Glutamatergic neuron (in vitro differentiated cells): Measurements from ENCODE around the gene CCT6B. TPM values are rescaled to one million over a fixed set of nuclear protein-coding genes. Genes with fewer than 3 reads are reported as not detected.
"Not testable (repeated sequence)": the region's sequence is repeated elsewhere in the genome, so short reads cannot be mapped to it uniquely, and the experiment has no call there.

Experiments
- DNase-seq: peaks from one replicate; pipeline ENCODE4 v3.0.0; 2022
- H3K27ac Mint-ChIP-seq: one replicate; pipeline ENCODE4 v1.8.0; 2020; ENCODE audit warnings: mild to moderate bottlenecking, mixed read lengths, inconsistent platforms; ENCODE audit not compliant: unreplicated experiment
- H3K27me3 Mint-ChIP-seq: one replicate; pipeline ENCODE4 v1.8.0; 2020; ENCODE audit warnings: mild to moderate bottlenecking, moderate library complexity, mixed read lengths, inconsistent platforms; ENCODE audit not compliant: unreplicated experiment
- H3K36me3 Mint-ChIP-seq: one replicate; pipeline ENCODE4 v1.8.0; 2020; ENCODE audit warnings: mild to moderate bottlenecking, mixed read lengths, inconsistent platforms; ENCODE audit not compliant: unreplicated experiment
- H3K4me1 Mint-ChIP-seq: one replicate; pipeline ENCODE4 v1.8.0; 2020; ENCODE audit warnings: mild to moderate bottlenecking, low read depth, mixed read lengths, inconsistent platforms; ENCODE audit not compliant: unreplicated experiment
- H3K4me3 Mint-ChIP-seq: one replicate; pipeline ENCODE4 v1.8.0; 2020; ENCODE audit warnings: mild to moderate bottlenecking, mixed read lengths, inconsistent platforms; ENCODE audit not compliant: unreplicated experiment
- H3K9me3 Mint-ChIP-seq: one replicate; pipeline ENCODE4 v1.8.0; 2020; ENCODE audit warnings: mild to moderate bottlenecking, moderate library complexity, mixed read lengths, inconsistent platforms; ENCODE audit not compliant: unreplicated experiment
- CTCF ChIP-seq: fragments of 200-600 bp; sonication (generic); IDR thresholded peaks from one replicate; pipeline ENCODE4 v1.5.0; 2021; ENCODE audit not compliant: partially characterized antibody, unreplicated experiment
- total RNA-seq: library from RNA; stranded (reverse); fragmentation: NEBNext Ultra II Directional; extraction: Animal tissue kit (Norgen Biotek cat#: 25700); gene quantifications from one replicate; pipeline ENCODE4 v1.2.1, GENCODE V29; 2021; ENCODE audit not compliant: unreplicated experiment

Gene CCT6B
- total RNA-seq, 1 donor from 2014 or later, result 2.4 TPM

- no peak for DNase-seq
- peaks cover 12% of the 10 kb centered on the region for H3K4me1 Mint-ChIP-seq
- no peaks in the 10 kb centered on the region for H3K9me3 Mint-ChIP-seq
- TF ChIP-seq CTCF, result no peak
- H3K4me3 Mint-ChIP-seq, result no peak overlapping the region
- no peaks in the 10 kb centered on the region for H3K36me3 Mint-ChIP-seq
- peaks cover 9% of the 10 kb centered on the region for H3K27me3 Mint-ChIP-seq
- H3K27ac Mint-ChIP-seq, result no peak overlapping the region
These were observed 42.5 kb upstream of the CCT6B start for GRCh38 chr17:35003778-35004177.

- Mint-ChIP-seq H3K27me3 (peaks cover 9% of the 10 kb centered on the region), H3K4me3 (no peak overlapping the region), H3K9me3 (no peaks in the 10 kb centered on the region), H3K36me3 (no peaks in the 10 kb centered on the region), H3K4me1 (peaks cover 10% of the 10 kb centered on the region), H3K27ac (no peak overlapping the region)
- DNase-seq, result no peak
- no peak for TF ChIP-seq CTCF
These were observed 41.8 kb upstream of the CCT6B start for GRCh38 chr17:35002876-35003551.

- Mint-ChIP-seq H3K4me3 (no peak overlapping the region), H3K27me3 (peaks cover 2% of the 10 kb centered on the region), H3K36me3 (no peaks in the 10 kb centered on the region), H3K4me1 (peaks cover 4% of the 10 kb centered on the region), H3K27ac (no peak overlapping the region), H3K9me3 (no peaks in the 10 kb centered on the region)
- no peak for DNase-seq
- no peak for TF ChIP-seq CTCF
These were observed 40.3 kb upstream of the CCT6B start for GRCh38 chr17:35001549-35001948.

GRCh38 chr17:35000965-35001364 is 39.7 kb upstream of the CCT6B start:
- H3K36me3 Mint-ChIP-seq, DNase-seq: not testable (repeated sequence)

GRCh38 chr17:34999456-34999855 is 38.2 kb upstream of the CCT6B start:
- Mint-ChIP-seq H3K9me3 (no peaks in the 10 kb centered on the region), H3K27ac (no peak overlapping the region), H3K27me3 (peaks cover 2% of the 10 kb centered on the region), H3K36me3 (no peaks in the 10 kb centered on the region), H3K4me1 (peaks cover 8% of the 10 kb centered on the region), H3K4me3 (no peak overlapping the region)
- TF ChIP-seq CTCF, result no peak
- no peak for DNase-seq

More at GRCh38 chr17:35000965-35001364, 39.7 kb upstream of the CCT6B start:
- H3K4me1 Mint-ChIP-seq, H3K27me3 Mint-ChIP-seq, H3K4me3 Mint-ChIP-seq, H3K9me3 Mint-ChIP-seq, H3K27ac Mint-ChIP-seq: not testable (repeated sequence)
